Measurements from ENCODE around the gene CDA. TPM values are rescaled to one million over a fixed set of nuclear protein-coding genes. Genes with fewer than 3 reads are reported as not detected.

Gene CDA
- total and polyA plus RNA-seq, 10 of the 15 experiments (the other 5 are each of a cell fraction or from before 2014, with no cell fraction given), result not detected

DNA sequence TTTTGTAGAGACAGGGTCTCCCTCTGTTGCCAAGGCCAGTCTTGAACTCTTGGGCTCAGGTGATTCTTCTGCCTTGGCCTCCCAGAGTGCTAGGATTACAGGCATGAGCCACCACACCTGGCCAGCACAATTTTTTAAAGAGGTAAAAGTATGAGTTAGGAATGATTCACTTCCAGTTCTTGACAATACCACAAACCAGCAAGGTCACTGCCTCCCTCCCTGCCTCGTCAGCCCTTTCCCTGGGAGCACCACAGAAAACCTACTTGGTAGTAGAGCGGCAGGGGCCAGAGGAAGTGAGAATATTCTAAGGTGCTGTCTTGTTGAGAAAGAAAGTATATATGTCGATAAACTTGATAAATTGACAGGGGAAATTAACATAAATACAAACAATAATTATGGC, 10.8 kb upstream of the CDA start:
- RAD21 ChIA-PET (ENCODE audit: unreplicated experiment), result no interaction called here
- no peak for TF ChIP-seq BHLHE40 (IDR thresholded peaks at IDR 0.05; ENCODE audit: borderline replicate concordance in 1 of 2, low read depth in 2 of 2, low read length in 1 of 2)
- no peak for TF ChIP-seq PBX3 (IDR thresholded peaks at IDR 0.05; ENCODE audit: insufficient replicate concordance, low read depth, low read length)
- no peak for TF ChIP-seq BCLAF1 (IDR thresholded peaks at IDR 0.05)
- no peak for TF ChIP-seq ZNF592 (IDR thresholded peaks at IDR 0.05)
- TF ChIP-seq TAF1 (IDR thresholded peaks at IDR 0.05; ENCODE audit: borderline replicate concordance, low read depth, low read length), result no peak
- no peak for TF ChIP-seq FOS (IDR thresholded peaks at IDR 0.05; ENCODE audit: borderline replicate concordance, extremely low read depth, insufficient read length)
- TF ChIP-seq SMC3 (IDR thresholded peaks at IDR 0.05; ENCODE audit: borderline replicate concordance, low read length), result no peak
- no peak for DNase-seq (ENCODE audit: low read depth, low spot score)
- no peaks in the 10 kb centered on the region for H3K36me3 ChIP-seq (ENCODE audit: control insufficient read depth in 2 of 2, insufficient read depth in 2 of 2, low read length in 1 of 2)
- WGBS (ENCODE audit: insufficient coverage, insufficient replicate concordance, low lambda C conversion rate, missing lambda C conversion rate), result 36% methylated on average over 3 of the region's 3 CpGs
- no peak overlapping the region for H3K27ac ChIP-seq (ENCODE audit: control insufficient read depth, insufficient read depth)
- no peaks in the 10 kb centered on the region for H4K20me1 ChIP-seq (ENCODE audit: control insufficient read depth, insufficient read depth)
- H3K9me3 ChIP-seq (replicated peaks; ENCODE audit: control insufficient read depth, insufficient read depth, low read length), result no peaks in the 10 kb centered on the region
- H3K4me2 ChIP-seq (ENCODE audit: control insufficient read depth, insufficient read depth), result no peak overlapping the region
- H3K27me3 ChIP-seq (replicated peaks in 1 of 2; ENCODE audit: control insufficient read depth in 2 of 2, insufficient read depth in 2 of 2, low read length in 1 of 2), result no peaks in the 10 kb centered on the region
- ATAC-seq, result no peak
- H2AFZ ChIP-seq (ENCODE audit: control insufficient read depth, low read depth, low read length), result no peak overlapping the region
- POLR2A ChIA-PET, result no interaction called here
- SMC1A ChIA-PET (ENCODE audit: uncharacterized antibody, unreplicated experiment), result no interaction called here
- no peak overlapping the region for H3K4me3 ChIP-seq
- in situ Hi-C loops (cut with MboI), result no loop called here
- intact Hi-C loops (cut with micrococcal nuclease; ENCODE audit: unreplicated experiment), result no loop called here
- no peak for FAIRE-seq
- no peaks in the 10 kb centered on the region for H3K4me1 ChIP-seq (ENCODE audit: control insufficient read depth, insufficient read depth, low read length)
- no peaks in the 10 kb centered on the region for H3K79me2 ChIP-seq (ENCODE audit: control insufficient read depth, insufficient read depth, low read length)
- BruUV-seq (replicated peaks), result no TSS peak
- no peak overlapping the region for H3K9ac ChIP-seq (ENCODE audit: control insufficient read depth, insufficient read depth, low read length)
- CTCF ChIA-PET, result no interaction called here
